Esophagus muscularis mucosa (tissue), 4 donors: ENCODE results near the gene ASPM. TPM values are rescaled to one million over a fixed set of nuclear protein-coding genes. Genes with fewer than 3 reads are reported as not detected.

ENCODE experiments used
- DNase-seq: peaks from one replicate; pipeline ENCODE4 v3.0.0-alpha.2; 2017; ENCODE audit errors: extremely low spot score
- H3K27ac ChIP-seq, 4 donors: fragments of 200-600 bp; sonication (generic); replicated peaks in 1 of 4; 1 replicate in 3 of 4; 2 replicates in 1 of 4; pipeline ENCODE4 v1.5.1; 2016 to 2019; ENCODE audit warnings: mild to moderate bottlenecking in 1 of 4
- H3K27me3 ChIP-seq, 4 donors: fragments of 200-600 bp; sonication (generic); one replicate each; pipeline versions ENCODE4 v1.5.1 to v1.6.0; 2016 to 2019
- H3K36me3 ChIP-seq, 4 donors: fragments of 200-600 bp; sonication (generic); one replicate each; pipeline ENCODE4 v1.5.1; 2016 to 2019
- H3K4me1 ChIP-seq, 4 donors: fragments of 200-600 bp; sonication (generic); one replicate each; pipeline ENCODE4 v1.5.1; 2016 to 2019
- H3K4me3 ChIP-seq, 4 donors: fragments of 200-600 bp; sonication (generic); 1 replicate in 2 of 4; 2 replicates in 2 of 4; pipeline ENCODE4 v1.5.1; 2016 to 2019; ENCODE audit warnings: mild to moderate bottlenecking in 4 of 4, moderate library complexity in 1 of 4
- H3K9me3 ChIP-seq, 4 donors: fragments of 200-600 bp; sonication (generic); 1 replicate in 3 of 4; 2 replicates in 1 of 4; pipeline ENCODE4 v1.5.1; 2016 to 2019
- CTCF ChIP-seq, 3 experiments: fragments of 200-600 bp in 2 of 3; fragments of 450-650 bp in 1 of 3; sonication (generic) in 2 of 3; IDR thresholded peaks; one replicate each; pipeline ENCODE4 v1.5.1; 2017 to 2019; ENCODE audit warnings: antibody characterized with exemption in 3 of 3, mild to moderate bottlenecking in 2 of 3, moderate library complexity in 1 of 3
- EP300 ChIP-seq: sonication (generic); formaldehyde crosslinking; IDR thresholded peaks from one replicate; pipeline ENCODE4 v1.6.1; 2017; ENCODE audit warnings: antibody characterized with exemption
- POLR2A ChIP-seq: fragments of 450-650 bp; IDR thresholded peaks from one replicate; pipeline ENCODE4 v1.6.1; 2017; ENCODE audit warnings: antibody characterized with exemption, moderate library complexity, mild to moderate bottlenecking, low read depth
- POLR2AphosphoS5 ChIP-seq, 2 donors: sonication (generic); formaldehyde crosslinking; IDR thresholded peaks; one replicate each; pipeline ENCODE4 v1.6.1; 2017; ENCODE audit warnings: antibody characterized with exemption in 2 of 2
- WGBS: methylation state at CpG from one replicate; pipeline ENCODE4 v1.1.5; 2018; 5-methylcytosine and 5-hydroxymethylcytosine counted together
- intact Hi-C: fragments of 100-400 bp; cut with DNase I; formaldehyde crosslinking; loops from one replicate; pipeline ENCODE4 v1.15.1; 2023
- total RNA-seq, 4 donors: library from RNA; depleted of rRNA; stranded (reverse); fragments of >200 nt; gene quantifications; one replicate each; pipeline versions ENCODE4 v1.1.0 to v1.2.1, GENCODE V29; 2016

The ASPM gene
- total RNA-seq, 4 donors from 2014 or later = 0.13 to 0.75 (median 0.17) TPM; not detected in 1

- no peak overlapping the region for H3K27ac ChIP-seq
- TF ChIP-seq EP300 = no peak
- TF ChIP-seq POLR2AphosphoS5 (IDR thresholded peaks at IDR 0.05) = no peak
- TF ChIP-seq POLR2A = no peak
- TF ChIP-seq CTCF (IDR thresholded peaks at IDR 0.05) = no peak
- DNase-seq = no peak
- 4% methylated on average over 11 of the region's 11 CpGs for WGBS
- H3K4me3 ChIP-seq = peak overlapping the region; percentile 64 to 73 (median 68)
- H3K4me1 ChIP-seq = peaks cover 4 to 17% (median 15%) of the 10 kb centered on the region in 4 donors
- H3K9me3 ChIP-seq = no peaks in the 10 kb centered on the region
- intact Hi-C loops = no loop called here
- no peaks in the 10 kb centered on the region for H3K36me3 ChIP-seq
- H3K27me3 ChIP-seq = peaks cover 0 to 20% (median 0%) of the 10 kb centered on the region in 4 donors
These were observed 934 bp downstream of the ASPM start for GRCh38 chr1:197145446-197146024.

GRCh38 chr1:197144570-197145325 is 1.7 kb downstream of the ASPM start:
- peaks cover 0 to 20% (median 0%) of the 10 kb centered on the region in 4 donors for H3K27me3 ChIP-seq
- H3K9me3 ChIP-seq = no peaks in the 10 kb centered on the region
- H3K27ac ChIP-seq = no peak overlapping the region
- H3K36me3 ChIP-seq = no peaks in the 10 kb centered on the region
- H3K4me3 ChIP-seq = no peak overlapping the region
- intact Hi-C loops = no loop called here
- 63% methylated on average over 5 of the region's 5 CpGs for WGBS
- no peak for DNase-seq
- H3K4me1 ChIP-seq = peaks cover 4 to 17% (median 15%) of the 10 kb centered on the region in 4 donors
- TF ChIP-seq POLR2AphosphoS5 (IDR thresholded peaks at IDR 0.05) (no peak), POLR2A (no peak), CTCF (IDR thresholded peaks at IDR 0.05) (no peak), EP300 (no peak)

- DNase-seq = no peak
- TF ChIP-seq CTCF (IDR thresholded peaks at IDR 0.05) (no peak), EP300 (no peak), POLR2AphosphoS5 (IDR thresholded peaks at IDR 0.05) (no peak), POLR2A (no peak)
- Histone ChIP-seq H3K4me1 (peaks cover 4 to 17% (median 15%) of the 10 kb centered on the region in 4 donors), H3K36me3 (no peaks in the 10 kb centered on the region), H3K27ac (no peak overlapping the region), H3K9me3 (no peaks in the 10 kb centered on the region), H3K4me3 (no peak overlapping the region), H3K27me3 (peaks cover 0 to 20% (median 0%) of the 10 kb centered on the region in 4 donors)
- 67% methylated on average over 5 of the region's 5 CpGs for WGBS
- intact Hi-C loops = no loop called here
These were observed 3.2 kb downstream of the ASPM start for GRCh38 chr1:197143276-197143675.

GRCh38 chr1:197141575-197141974 is 4.9 kb downstream of the ASPM start:
- peaks cover 4 to 12% (median 10%) of the 10 kb centered on the region in 4 donors for H3K4me1 ChIP-seq
- no peak overlapping the region for H3K4me3 ChIP-seq
- H3K27ac ChIP-seq = no peak overlapping the region
- TF ChIP-seq EP300 = no peak
- TF ChIP-seq POLR2AphosphoS5 (IDR thresholded peaks at IDR 0.05) = no peak
- no peak for TF ChIP-seq POLR2A
- TF ChIP-seq CTCF (IDR thresholded peaks at IDR 0.05) = no peak
- peaks cover 0 to 20% (median 0%) of the 10 kb centered on the region in 4 donors for H3K27me3 ChIP-seq
- WGBS = 70% methylated on average over 1 of the region's 1 CpG
- intact Hi-C loops = no loop called here
- H3K36me3 ChIP-seq = no peaks in the 10 kb centered on the region
- no peak for DNase-seq
- H3K9me3 ChIP-seq = no peaks in the 10 kb centered on the region
